NCI-H146 treated with DMSO at 0.1 percent for 48 hours (cell line): ENCODE measurements around the gene FEN1.

Source experiments
- DNase-seq: peaks from one replicate; lab custom pipeline; 2025; ENCODE audit not compliant: unreplicated experiment; lab: John Stamatoyannopoulos, UW

The FEN1 gene

DNA sequence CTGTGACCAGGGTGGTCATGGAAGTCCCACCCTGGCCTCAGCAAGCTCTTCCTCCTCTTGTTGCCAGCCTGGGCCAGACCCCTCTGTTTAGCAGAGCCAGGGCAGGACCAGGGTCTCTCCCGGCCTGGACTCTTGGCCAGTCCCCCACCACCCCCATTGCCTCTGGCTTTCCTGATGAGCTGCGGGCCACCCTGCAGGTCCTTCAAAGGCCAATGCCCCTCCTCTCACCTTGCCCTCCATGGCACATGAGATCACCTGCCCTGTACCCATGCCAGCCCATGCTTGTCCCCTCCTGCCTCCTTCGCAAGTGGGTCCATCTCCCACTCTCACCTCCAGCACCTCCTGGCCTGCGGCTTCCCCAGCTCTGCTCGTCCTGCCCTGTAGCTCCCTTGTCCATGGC is 45.8 kb downstream of the FEN1 start:
- DNase-seq: no peak

DNA sequence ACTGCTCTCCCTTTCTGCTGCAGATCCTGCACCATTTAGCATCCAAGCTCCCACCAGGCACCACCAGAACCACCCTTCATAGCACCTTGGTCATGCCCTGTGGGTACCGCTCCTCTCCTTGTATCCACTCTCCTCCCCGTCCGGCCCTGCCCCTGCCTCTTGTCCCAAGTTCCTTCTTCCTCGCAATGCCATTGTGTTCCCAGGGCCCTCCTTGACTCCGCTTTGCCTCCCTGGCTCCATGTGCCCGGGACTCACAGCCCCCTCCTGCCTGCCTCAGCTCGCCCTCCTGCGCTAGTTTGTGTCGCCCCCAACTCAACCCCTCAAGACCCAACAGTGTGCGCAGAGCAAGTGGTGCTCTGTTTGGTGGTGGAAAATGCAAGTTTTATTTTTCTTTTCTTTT is 46.2 kb downstream of the FEN1 start:
- DNase-seq: no peak

DNA sequence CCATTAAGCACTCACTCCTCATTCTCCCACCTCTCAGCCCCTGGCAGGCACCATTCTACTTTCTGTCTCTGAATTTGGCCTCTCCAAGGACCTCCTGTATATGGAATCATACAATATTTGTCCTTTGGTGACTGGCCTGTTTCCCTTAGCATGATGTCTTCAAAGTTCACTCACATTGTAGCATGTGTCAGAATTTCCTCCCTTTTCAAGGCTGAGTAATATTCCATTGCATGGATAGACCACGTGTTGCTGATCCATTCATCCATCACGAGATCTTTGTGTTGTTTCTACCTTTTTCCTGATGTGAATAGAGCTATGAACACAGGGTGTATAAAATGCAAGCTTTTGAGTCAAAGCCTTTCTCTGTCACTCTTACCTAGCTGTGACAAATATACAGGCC is 47.0 kb downstream of the FEN1 start:
- DNase-seq: no peak

DNA sequence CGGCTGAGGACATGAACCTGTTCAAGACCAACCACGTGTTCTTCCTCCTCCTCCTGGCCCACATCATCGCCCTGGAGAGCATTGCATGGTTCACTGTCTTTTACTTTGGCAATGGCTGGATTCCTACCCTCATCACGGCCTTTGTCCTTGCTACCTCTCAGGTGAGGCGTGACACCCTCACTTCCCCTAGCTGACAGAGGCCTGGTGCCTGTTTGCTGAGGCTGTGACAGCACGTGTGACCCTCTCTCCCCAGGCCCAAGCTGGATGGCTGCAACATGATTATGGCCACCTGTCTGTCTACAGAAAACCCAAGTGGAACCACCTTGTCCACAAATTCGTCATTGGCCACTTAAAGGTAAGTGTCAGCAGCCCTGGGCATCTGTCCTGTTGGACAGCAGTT is 47.7 kb downstream of the FEN1 start:
- no peak for DNase-seq

DNA sequence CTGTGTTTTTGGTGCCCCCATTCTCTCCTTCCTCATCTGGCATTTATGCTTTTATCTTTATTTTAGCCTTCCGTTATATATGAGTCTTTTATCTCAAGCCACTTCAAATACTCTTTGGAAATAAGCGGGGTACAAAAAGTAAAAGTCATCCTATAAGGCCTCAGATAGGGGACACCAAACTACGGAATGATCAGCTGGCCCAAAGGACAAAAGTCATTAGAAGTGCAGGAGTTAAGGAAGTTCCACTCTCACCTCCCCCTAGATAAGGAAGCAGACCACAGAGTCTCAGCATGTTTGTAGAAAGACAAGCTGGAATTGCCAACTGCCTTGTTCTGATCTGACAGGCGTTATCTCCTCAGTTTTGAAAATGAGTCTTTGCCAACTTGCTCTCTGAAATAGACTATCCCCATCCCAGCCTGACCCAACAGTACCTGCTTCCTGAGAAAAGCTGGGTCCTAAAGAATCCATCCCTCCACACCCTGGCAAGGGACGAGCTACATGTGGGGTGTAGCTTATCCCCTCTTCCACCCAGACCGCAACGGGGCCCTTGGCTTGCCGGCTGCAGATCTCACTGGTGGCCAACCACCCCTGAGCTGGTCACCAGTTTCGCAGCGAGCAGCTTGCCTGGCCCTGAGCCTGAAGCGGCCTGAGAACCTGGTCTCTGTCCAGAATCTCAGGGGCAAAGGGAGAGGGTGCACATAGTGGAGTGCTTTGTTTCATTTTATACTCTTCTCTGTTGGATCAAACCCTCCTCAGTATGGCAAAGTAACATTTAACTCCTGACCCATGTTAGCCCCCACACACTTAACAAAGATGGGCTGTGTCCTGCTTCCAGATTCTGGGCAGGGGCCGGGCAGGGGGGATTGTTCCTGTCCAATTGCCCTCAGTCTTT is 49.2 kb downstream of the FEN1 start:
- DNase-seq: no peak

DNA sequence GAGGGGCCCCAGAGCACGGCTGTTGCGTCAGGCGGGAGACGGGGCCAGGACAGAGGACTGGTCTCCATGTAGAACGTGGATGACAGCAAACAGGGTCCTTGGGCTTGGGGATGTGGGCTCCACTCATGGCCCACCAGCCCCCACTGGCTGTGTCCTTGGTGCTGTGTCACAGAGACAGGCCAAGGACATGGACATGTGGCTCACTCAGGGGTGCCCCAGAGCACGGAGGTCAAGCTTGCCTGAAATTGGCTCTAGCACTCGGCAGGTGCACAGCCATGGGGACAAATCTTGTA is 49.8 kb downstream of the FEN1 start:
- no peak for DNase-seq

DNA sequence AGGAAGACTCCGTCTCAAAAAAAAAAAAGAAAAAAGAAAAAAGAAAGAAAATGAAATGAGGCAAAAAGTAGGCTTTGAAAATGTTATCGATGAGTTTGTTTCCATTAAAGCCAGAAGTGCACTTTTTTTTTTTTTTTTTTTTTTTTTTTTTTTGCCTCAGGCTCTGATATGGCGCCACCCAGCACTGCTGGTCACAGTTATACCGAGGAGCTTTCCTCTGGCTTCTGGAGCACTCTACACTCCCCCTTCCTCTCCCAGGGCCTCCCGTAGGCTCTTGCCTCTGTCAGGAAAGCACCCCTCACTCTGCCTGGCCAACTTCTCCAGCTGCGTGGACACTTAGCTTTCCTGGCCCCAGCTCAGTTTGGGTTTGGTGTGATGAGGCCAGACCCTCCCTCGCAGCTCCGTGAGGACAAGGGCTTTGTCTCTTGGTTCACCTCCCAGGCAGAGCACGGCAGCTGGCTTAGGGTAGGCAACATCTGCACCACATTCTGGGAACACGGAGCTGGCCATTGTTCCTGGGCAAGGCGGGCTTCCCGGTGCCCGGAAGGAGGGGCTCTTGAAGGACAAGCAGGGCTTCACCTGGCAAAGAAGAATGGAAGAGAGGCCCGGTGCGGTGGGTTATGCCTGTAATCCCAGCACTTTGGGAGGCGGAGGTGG is 52.3 kb downstream of the FEN1 start:
- no peak for DNase-seq

DNA sequence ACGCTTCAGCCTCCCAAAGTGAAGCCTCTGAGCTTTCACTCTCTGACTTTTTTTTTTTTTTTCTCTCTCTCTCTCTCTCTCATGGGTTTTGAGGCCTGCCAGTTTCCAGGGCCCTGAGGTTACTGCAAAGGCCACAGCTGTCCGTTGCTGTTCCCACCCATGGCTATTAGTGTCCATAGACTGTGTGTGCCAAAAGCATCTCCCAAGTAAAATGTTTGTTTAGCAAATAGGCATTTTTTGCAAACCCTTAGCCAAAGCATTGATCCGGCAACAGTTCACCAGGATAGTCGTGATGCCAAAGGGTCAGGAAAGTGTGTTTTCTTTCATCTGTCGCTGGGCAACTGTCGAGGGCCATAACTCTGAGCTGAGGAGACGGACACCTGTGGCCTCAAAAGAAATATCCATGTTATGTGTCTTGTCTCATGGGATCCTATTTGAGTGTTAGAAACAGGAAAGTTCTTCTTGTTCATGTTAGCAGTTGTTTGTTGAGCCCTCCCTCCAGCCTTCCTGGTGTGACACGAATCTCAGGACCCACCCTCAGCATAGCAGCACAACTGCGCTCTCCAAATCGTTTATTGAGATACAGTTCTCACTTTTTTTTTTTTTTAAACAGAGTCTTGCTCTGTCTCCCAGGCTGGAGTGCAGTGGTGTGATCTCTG is 53.8 kb downstream of the FEN1 start:
- no peak for DNase-seq
